ENCODE data around the gene KAT14. TPM values are rescaled to one million over a fixed set of nuclear protein-coding genes. Genes with fewer than 3 reads are reported as not detected.
"Not testable (repeated sequence)": the region's sequence is repeated elsewhere in the genome, so short reads cannot be mapped to it uniquely, and the experiment has no call there.

KAT14 gene
- total RNA-seq, 3 donors from 2014 or later, result 11.1 to 17.4 (median 14.9) TPM

DNA sequence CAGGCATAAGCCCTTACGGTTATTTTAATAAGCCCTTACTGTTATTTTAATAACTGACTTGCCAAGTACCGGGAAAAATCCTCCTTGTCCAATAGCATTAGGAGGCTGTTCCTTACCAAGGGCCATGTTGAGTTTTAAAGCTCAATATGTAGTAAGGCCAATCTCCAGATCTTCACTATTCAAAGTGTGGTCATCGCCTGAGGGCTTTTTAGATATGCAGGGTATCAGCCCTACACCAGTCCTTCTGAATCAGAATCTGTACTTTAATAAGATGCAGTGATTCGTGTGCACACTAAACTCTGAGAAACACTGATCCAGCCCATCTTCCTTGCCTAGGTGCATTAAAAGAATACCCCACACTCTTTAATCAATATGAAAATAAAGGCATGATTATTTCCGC, 77.9 kb downstream of the KAT14 start:
- Histone ChIP-seq H3K27me3 (no peaks in the 10 kb centered on the region), H3K4me1 (no peaks in the 10 kb centered on the region), H3K27ac (no peak overlapping the region), H3K36me3 (no peaks in the 10 kb centered on the region), H3K4me3 (no peak overlapping the region), H3K9me3 (no peaks in the 10 kb centered on the region)
- TF ChIP-seq POLR2AphosphoS5 (IDR thresholded peaks at IDR 0.05) (no peak), POLR2A (IDR thresholded peaks at IDR 0.05) (no peak)
- TF ChIP-seq, protein P1, sequence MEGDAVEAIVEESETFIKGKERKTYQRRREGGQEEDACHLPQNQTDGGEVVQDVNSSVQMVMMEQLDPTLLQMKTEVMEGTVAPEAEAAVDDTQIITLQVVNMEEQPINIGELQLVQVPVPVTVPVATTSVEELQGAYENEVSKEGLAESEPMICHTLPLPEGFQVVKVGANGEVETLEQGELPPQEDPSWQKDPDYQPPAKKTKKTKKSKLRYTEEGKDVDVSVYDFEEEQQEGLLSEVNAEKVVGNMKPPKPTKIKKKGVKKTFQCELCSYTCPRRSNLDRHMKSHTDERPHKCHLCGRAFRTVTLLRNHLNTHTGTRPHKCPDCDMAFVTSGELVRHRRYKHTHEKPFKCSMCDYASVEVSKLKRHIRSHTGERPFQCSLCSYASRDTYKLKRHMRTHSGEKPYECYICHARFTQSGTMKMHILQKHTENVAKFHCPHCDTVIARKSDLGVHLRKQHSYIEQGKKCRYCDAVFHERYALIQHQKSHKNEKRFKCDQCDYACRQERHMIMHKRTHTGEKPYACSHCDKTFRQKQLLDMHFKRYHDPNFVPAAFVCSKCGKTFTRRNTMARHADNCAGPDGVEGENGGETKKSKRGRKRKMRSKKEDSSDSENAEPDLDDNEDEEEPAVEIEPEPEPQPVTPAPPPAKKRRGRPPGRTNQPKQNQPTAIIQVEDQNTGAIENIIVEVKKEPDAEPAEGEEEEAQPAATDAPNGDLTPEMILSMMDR (IDR thresholded peaks at IDR 0.05), result no peak
- DNase-seq (ENCODE audit: low spot score in 2 of 2), result no peak
- intact Hi-C loops (cut with DNase I; ENCODE audit: low total_unique reads), result no loop called here

DNA sequence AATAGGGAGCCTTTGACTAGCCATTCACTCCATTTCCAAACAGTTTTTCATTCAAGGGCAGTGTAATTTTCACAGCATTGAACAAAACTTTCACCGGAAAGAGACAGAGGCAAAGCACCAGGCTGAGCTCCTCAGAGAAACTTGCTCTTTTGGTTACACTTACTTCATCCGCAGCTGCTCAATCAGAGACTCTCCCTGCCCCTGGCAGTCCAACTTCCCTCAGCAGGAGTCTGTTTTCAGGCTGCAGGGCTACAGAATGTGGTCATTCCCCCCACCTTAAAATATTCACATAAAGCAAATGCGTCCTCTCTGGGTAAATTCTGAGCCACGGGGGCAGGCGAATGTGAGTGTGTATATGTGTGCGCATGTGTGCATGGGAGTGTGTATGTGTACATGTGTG, 80.6 kb downstream of the KAT14 start:
- Histone ChIP-seq H3K9me3 (no peaks in the 10 kb centered on the region), H3K4me3 (no peak overlapping the region), H3K27me3 (no peaks in the 10 kb centered on the region), H3K4me1 (no peaks in the 10 kb centered on the region), H3K36me3 (no peaks in the 10 kb centered on the region), H3K27ac (no peak overlapping the region)
- no peak for DNase-seq (ENCODE audit: low spot score in 2 of 2)
- intact Hi-C loops (cut with DNase I; ENCODE audit: low total_unique reads), result no loop called here
- TF ChIP-seq POLR2AphosphoS5 (IDR thresholded peaks at IDR 0.05) (no peak), POLR2A (IDR thresholded peaks at IDR 0.05) (no peak)
- TF ChIP-seq, protein P1 (IDR thresholded peaks at IDR 0.05), result no peak

DNA sequence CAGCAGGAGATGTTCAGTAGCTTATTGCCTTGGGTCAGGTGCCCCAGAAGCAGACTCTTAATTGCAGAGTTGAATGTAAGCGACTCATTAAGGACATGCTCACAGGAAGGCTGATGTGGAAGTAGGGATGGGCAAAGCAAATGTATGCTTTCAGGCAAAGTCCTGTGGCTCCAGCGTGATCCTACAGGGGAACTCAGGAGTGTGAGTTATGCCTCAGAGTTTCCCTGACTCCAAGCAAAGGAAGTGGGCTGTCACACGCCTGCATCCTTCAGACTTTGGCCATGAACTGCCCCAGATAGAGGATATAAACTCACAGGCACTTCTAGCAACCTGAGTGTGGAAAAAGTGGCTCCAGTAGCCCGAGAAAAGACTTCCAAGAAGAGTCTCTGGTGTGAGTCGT, 85.7 kb downstream of the KAT14 start:
- TF ChIP-seq POLR2A (IDR thresholded peaks at IDR 0.05), result no peak
- TF ChIP-seq, protein P1 (IDR thresholded peaks at IDR 0.05), result no peak
- no peak for TF ChIP-seq POLR2AphosphoS5 (IDR thresholded peaks at IDR 0.05)
- Histone ChIP-seq H3K4me1 (peaks cover 0 to 12% of the 10 kb centered on the region in 2 donors), H3K27me3 (no peaks in the 10 kb centered on the region), H3K27ac (no peak overlapping the region), H3K36me3 (no peaks in the 10 kb centered on the region), H3K9me3 (no peaks in the 10 kb centered on the region), H3K4me3 (no peak overlapping the region)
- no peak for DNase-seq (ENCODE audit: low spot score in 2 of 2)
- intact Hi-C loops (cut with DNase I; ENCODE audit: low total_unique reads), result loop anchor here (5.0 kb wide), 1 partner anchor 351 kb away; no protein-coding TSS in a partner anchor

DNA sequence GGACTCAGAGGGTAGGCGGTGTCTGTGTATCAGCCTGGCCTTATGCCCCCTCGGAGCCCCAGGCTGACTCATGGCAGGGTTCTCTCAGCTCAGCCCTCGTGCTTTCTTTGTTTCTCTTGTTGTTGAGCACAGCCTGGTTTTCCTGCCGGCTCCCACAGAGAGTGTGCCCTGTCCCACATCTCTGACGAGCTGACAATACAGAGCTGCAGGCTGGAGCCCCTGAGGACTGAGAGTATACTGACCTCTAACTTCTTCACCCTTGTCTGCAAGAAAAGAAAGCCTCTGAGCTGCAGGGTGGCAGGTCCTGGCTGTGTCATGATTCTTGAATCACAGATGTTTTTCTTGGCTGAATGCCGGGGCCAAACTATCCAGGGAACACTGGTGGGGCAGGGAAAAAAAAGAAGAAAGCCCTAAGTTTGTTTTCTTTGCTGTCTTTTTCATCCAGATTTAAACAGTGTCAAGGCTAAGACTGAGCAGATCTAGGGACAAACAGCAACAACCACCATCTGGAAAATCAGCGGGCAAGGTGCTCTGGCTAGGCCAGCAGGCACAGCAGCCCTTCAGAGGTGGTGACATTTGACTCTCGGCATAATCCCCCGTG, 87.4 kb downstream of the KAT14 start:
- intact Hi-C loops (cut with DNase I; ENCODE audit: low total_unique reads), result loop anchor here (5.0 kb wide), 2 partner anchors 102 to 353 kb away; no protein-coding TSS in a partner anchor
- peak in 1 of 2 donors; percentile 20 for DNase-seq (ENCODE audit: low spot score in 2 of 2)
- H3K4me1 ChIP-seq, result peaks cover 0 to 12% of the 10 kb centered on the region in 2 donors

DNA sequence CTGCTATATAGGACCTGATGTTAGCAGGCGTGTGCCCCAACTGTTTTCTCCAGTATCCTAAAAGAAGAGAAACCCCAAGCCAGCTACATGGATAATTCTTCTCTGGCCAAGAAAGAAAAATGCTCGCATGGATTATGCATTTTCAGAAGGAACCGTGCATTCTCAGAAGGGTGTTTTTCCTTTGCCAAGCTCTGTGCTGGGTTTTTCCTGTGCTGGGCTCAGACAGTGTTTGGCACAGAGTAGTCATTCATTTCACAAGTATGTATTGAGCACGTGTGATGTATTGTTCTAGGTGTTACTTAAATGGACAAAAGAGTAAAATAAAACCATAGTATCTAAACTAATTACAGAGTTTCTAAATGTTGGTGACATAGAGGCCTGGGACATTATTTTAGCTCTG, 88.0 kb downstream of the KAT14 start:
- Histone ChIP-seq H3K36me3 (no peaks in the 10 kb centered on the region), H3K27ac (peak overlapping the region; percentile 11 to 19), H3K4me3 (no peak overlapping the region), H3K27me3 (no peaks in the 10 kb centered on the region), H3K4me1 (peaks cover 0 to 12% of the 10 kb centered on the region in 2 donors), H3K9me3 (no peaks in the 10 kb centered on the region)
- TF ChIP-seq, protein P1 (IDR thresholded peaks at IDR 0.05), result no peak
- TF ChIP-seq POLR2AphosphoS5 (IDR thresholded peaks at IDR 0.05) (no peak), POLR2A (IDR thresholded peaks at IDR 0.05) (no peak)
- intact Hi-C loops (cut with DNase I; ENCODE audit: low total_unique reads), result loop anchor here (5.0 kb wide), 1 partner anchor 102 kb away; no protein-coding TSS in a partner anchor
- no peak for DNase-seq (ENCODE audit: low spot score in 2 of 2)

More for the DNA sequence above, 87.4 kb downstream of the KAT14 start:
- Histone ChIP-seq H3K4me3 (no peak overlapping the region), H3K9me3 (no peaks in the 10 kb centered on the region), H3K27ac (peak overlapping the region; percentile 11 to 19), H3K36me3 (no peaks in the 10 kb centered on the region), H3K27me3 (no peaks in the 10 kb centered on the region)
- no peak for TF ChIP-seq POLR2AphosphoS5 (IDR thresholded peaks at IDR 0.05)

DNA sequence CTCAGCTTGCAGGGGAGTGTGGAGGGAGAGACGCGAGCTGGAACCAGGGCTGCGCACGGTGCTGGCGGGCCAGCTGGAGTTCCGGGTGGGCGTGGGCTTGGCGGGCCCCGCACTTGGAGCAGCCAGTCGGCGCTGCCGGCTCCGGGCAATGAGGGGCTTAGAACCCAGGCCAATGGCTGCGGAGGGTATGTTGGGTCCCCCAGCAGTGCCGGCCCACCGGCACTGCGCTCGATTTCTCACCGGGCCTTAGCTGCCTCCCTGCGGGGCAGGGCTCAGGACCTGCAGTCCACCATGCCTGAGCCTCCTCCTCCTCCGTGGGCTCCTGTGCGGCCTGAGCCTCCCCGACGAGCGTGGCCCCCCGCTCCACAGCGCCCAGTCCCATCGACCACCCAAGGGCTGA, 89.1 kb downstream of the KAT14 start:
- intact Hi-C loops (cut with DNase I; ENCODE audit: low total_unique reads), result loop anchor here (5.0 kb wide), 1 partner anchor 101 kb away; no protein-coding TSS in a partner anchor
- H3K4me3 ChIP-seq; H3K9me3 ChIP-seq; H3K27ac ChIP-seq; H3K36me3 ChIP-seq; H3K27me3 ChIP-seq; DNase-seq (ENCODE audit: low spot score in 2 of 2): not testable (repeated sequence)
- peaks cover 0 to 12% of the 10 kb centered on the region in 2 donors for H3K4me1 ChIP-seq

Data from breast epithelium (tissue), 4 donors.